ENCODE results near the gene DYNLT1. TPM values are rescaled to one million over a fixed set of nuclear protein-coding genes. Genes with fewer than 3 reads are reported as not detected.

DYNLT1 gene
- total and polyA plus RNA-seq, 9 of the 15 experiments (the other 6 are each of a cell fraction or from before 2014, with no cell fraction given): 42.2 to 583 (median 127) TPM

DNA sequence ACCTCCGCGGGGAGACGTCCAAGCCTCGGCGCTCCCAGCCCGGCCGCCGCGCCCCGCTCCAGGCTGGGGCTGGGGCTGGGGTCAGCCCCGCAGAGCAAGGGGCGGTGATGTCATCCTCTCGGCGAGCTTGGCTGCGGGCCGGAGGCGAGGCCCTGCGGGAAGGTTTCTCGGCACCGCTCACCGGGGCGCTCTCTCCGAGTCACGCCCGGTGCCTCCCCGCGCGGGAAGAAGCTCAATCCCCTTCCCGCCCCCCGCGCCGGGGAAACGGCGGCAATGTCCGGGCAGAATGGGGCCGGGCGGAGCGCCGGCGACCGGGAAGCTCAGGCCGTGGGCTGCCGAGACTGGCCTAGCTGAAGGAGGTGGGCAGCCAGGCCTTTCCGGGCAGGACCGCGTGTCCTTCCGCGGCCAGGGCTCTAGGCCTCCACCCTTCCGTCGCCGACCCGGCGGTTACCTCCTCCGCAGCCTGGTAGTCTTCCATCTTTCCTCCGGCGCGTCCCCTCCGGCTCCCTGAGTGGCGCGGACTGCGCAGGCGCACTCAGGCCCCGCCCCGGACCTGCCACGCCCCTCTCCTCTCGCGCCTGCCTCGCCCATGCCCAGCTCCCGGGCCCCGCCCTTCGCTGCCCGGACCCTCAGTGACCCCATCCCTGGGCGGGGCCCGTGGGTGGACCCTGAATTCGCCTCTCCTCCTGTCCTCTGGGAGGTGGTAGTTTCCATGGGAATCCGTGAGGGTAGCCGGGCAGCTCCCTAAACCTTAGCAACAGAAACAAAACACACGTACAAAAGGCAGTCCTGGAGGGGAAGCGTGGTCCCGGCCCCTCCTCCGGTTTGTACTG, at the start of gene DYNLT1 (continued):
- TF ChIP-seq, protein P1, sequence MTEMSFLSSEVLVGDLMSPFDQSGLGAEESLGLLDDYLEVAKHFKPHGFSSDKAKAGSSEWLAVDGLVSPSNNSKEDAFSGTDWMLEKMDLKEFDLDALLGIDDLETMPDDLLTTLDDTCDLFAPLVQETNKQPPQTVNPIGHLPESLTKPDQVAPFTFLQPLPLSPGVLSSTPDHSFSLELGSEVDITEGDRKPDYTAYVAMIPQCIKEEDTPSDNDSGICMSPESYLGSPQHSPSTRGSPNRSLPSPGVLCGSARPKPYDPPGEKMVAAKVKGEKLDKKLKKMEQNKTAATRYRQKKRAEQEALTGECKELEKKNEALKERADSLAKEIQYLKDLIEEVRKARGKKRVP (CRISPR knock-in tag; IDR thresholded peaks at IDR 0.05): 0 out of 2 replicates have a peak, but pooled peaks have one; percentile 4
- TF ChIP-seq JUNB (CRISPR knock-in tag; conservative IDR thresholded peaks at IDR 0.05) (no peak), KLF1 (tag; IDR thresholded peaks at IDR 0.05) (peak; percentile 92), NEUROD1 (IDR thresholded peaks at IDR 0.05; ENCODE audit: borderline replicate concordance, low read depth, low read length, partially characterized antibody) (no peak), SIRT6 (IDR thresholded peaks at IDR 0.05; ENCODE audit: low read depth, low read length) (no peak), ETV5 (CRISPR knock-in tag; IDR thresholded peaks at IDR 0.05; ENCODE audit: low read depth) (peak; percentile 69; the same call in 1 of the 2 replicates), ZNF431 (CRISPR knock-in tag; IDR thresholded peaks at IDR 0.05) (peak; percentile 70; the same call in 1 of the 2 replicates), SRSF3 (IDR thresholded peaks at IDR 0.05; ENCODE audit: insufficient read depth, low read length) (no peak), MED1 (CRISPR knock-in tag; IDR thresholded peaks at IDR 0.05; ENCODE audit: borderline replicate concordance) (0 out of 2 replicates have a peak, but pooled peaks have one; percentile 46), PTBP1 (IDR thresholded peaks at IDR 0.05; ENCODE audit: low read depth, low read length) (no peak), TRIM28 (IDR thresholded peaks at IDR 0.05) (0 out of 2 replicates have a peak, but pooled peaks have one; percentile 14)
- TF ChIP-seq, protein P2, sequence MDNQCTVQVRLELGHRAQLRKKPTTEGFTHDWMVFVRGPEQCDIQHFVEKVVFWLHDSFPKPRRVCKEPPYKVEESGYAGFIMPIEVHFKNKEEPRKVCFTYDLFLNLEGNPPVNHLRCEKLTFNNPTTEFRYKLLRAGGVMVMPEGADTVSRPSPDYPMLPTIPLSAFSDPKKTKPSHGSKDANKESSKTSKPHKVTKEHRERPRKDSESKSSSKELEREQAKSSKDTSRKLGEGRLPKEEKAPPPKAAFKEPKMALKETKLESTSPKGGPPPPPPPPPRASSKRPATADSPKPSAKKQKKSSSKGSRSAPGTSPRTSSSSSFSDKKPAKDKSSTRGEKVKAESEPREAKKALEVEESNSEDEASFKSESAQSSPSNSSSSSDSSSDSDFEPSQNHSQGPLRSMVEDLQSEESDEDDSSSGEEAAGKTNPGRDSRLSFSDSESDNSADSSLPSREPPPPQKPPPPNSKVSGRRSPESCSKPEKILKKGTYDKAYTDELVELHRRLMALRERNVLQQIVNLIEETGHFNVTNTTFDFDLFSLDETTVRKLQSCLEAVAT (IDR thresholded peaks at IDR 0.05): no peak
- TF ChIP-seq, protein P3, sequence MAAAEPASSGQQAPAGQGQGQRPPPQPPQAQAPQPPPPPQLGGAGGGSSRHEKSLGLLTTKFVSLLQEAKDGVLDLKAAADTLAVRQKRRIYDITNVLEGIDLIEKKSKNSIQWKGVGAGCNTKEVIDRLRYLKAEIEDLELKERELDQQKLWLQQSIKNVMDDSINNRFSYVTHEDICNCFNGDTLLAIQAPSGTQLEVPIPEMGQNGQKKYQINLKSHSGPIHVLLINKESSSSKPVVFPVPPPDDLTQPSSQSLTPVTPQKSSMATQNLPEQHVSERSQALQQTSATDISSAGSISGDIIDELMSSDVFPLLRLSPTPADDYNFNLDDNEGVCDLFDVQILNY (CRISPR knock-in tag; IDR thresholded peaks at IDR 0.05): peak; percentile 77; the same call in 1 of the 2 replicates
- TF ChIP-seq, protein P4, sequence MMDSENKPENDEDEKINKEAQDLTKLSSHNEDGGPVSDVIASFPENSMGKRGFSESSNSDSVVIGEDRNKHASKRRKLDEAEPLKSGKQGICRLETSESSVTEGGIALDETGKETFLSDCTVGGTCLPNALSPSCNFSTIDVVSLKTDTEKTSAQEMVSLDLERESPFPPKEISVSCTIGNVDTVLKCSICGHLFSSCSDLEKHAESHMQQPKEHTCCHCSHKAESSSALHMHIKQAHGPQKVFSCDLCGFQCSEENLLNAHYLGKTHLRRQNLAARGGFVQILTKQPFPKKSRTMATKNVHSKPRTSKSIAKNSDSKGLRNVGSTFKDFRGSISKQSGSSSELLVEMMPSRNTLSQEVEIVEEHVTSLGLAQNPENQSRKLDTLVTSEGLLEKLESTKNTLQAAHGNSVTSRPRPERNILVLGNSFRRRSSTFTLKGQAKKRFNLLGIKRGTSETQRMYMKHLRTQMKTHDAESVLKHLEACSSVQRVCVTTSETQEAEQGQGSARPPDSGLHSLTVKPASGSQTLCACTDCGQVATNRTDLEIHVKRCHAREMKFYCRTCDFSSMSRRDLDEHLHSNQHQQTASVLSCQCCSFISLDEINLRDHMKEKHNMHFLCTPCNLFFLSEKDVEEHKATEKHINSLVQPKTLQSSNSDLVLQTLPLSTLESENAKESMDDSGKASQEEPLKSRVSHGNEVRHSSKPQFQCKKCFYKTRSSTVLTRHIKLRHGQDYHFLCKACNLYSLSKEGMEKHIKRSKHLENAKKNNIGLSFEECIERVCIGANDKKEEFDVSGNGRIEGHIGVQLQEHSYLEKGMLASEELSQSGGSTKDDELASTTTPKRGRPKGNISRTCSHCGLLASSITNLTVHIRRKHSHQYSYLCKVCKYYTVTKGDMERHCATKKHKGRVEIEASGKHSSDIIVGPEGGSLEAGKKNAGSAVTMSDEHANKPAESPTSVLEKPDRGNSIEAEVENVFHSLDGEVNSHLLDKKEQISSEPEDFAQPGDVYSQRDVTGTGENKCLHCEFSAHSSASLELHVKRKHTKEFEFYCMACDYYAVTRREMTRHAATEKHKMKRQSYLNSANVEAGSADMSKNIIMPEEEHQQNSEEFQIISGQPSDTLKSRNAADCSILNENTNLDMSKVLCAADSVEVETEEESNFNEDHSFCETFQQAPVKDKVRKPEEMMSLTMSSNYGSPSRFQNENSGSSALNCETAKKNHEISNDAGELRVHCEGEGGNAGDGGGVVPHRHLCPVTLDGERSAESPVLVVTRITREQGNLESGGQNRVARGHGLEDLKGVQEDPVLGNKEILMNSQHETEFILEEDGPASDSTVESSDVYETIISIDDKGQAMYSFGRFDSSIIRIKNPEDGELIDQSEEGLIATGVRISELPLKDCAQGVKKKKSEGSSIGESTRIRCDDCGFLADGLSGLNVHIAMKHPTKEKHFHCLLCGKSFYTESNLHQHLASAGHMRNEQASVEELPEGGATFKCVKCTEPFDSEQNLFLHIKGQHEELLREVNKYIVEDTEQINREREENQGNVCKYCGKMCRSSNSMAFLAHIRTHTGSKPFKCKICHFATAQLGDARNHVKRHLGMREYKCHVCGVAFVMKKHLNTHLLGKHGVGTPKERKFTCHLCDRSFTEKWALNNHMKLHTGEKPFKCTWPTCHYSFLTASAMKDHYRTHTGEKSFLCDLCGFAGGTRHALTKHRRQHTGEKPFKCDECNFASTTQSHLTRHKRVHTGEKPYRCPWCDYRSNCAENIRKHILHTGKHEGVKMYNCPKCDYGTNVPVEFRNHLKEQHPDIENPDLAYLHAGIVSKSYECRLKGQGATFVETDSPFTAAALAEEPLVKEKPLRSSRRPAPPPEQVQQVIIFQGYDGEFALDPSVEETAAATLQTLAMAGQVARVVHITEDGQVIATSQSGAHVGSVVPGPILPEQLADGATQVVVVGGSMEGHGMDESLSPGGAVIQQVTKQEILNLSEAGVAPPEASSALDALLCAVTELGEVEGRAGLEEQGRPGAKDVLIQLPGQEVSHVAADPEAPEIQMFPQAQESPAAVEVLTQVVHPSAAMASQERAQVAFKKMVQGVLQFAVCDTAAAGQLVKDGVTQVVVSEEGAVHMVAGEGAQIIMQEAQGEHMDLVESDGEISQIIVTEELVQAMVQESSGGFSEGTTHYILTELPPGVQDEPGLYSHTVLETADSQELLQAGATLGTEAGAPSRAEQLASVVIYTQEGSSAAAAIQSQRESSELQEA (IDR thresholded peaks at IDR 0.05; ENCODE audit: low read depth): no peak
